ENCODE measurements around the gene CTBP1. TPM values are rescaled to one million over a fixed set of nuclear protein-coding genes. Genes with fewer than 3 reads are reported as not detected.

The CTBP1 gene
- total and polyA plus RNA-seq, 2 experiments from 2014 or later = 40.1 to 160 TPM

DNA sequence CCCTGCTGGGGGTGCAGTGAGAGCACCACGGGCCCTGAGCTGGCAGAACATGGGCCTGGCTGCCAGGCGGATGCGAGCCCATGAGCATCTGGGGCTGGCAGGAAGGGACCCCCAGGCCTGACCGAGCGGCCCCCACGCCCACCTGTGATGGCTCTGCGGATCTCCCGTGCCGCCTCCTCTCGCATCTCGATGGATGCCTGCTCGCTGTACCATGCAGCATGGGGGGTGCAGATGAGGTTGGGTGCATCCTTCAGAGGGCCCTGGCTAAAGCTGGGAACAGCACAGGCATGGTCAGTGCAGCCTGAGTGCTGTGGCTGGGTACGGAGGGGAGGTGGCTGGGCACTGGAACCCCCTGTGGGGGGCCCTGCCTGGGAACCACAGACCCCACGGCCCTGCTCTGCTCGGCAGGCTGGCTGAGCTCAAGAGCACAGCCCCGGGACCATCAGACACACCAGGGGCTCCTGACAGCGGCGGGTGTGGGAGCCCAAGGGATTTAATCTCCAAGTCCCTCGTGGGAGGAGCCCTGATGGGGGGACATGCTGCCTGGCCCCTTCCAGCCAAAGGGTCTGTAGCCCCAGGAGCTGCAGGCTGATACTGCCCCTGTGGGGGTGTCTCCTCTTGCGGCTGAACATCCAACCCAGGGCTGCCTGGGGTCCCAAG, 35.5 kb downstream of the CTBP1 start:
- Histone ChIP-seq H3K9me3 (ENCODE audit: low read depth) (no peaks in the 10 kb centered on the region), H3K36me3 (ENCODE audit: low read depth) (no peaks in the 10 kb centered on the region), H2AFZ (no peak overlapping the region), H3K9ac (no peak overlapping the region), H3K4me1 (ENCODE audit: insufficient read depth) (peaks cover 10% of the 10 kb centered on the region; the same call in 1 of the 2 replicates), H3K4me2 (ENCODE audit: unreplicated experiment) (no peak overlapping the region), H4K20me1 (ENCODE audit: insufficient read depth) (no peaks in the 10 kb centered on the region), H3K27ac (no peak overlapping the region), H3K9me2 (ENCODE audit: insufficient read depth) (no peaks in the 10 kb centered on the region), H3K79me2 (ENCODE audit: insufficient read depth) (peaks cover 4% of the 10 kb centered on the region), H3K27me3 (replicated peaks; ENCODE audit: insufficient read depth) (no peaks in the 10 kb centered on the region), H3F3A (ENCODE audit: insufficient read depth) (no peaks in the 10 kb centered on the region), H3K4me3 (no peak overlapping the region)
- 91 to 93% methylated on average over 19 of the region's 20 CpGs for whole genome bisulfite sequencing, 2 experiments (ENCODE audit: low coverage in 1 of 2, low lambda C conversion rate in 2 of 2, missing lambda C conversion rate in 2 of 2)
- DNase-seq = no peak
- in situ Hi-C loops (cut with MboI) = no loop called here
- TF ChIP-seq EZH2 (IDR thresholded peaks at IDR 0.05; ENCODE audit: insufficient read depth, poor library complexity, severe bottlenecking) (no peak), EZH2phosphoT487 (IDR thresholded peaks at IDR 0.05; ENCODE audit: insufficient read depth, low read depth) (no peak)

DNA sequence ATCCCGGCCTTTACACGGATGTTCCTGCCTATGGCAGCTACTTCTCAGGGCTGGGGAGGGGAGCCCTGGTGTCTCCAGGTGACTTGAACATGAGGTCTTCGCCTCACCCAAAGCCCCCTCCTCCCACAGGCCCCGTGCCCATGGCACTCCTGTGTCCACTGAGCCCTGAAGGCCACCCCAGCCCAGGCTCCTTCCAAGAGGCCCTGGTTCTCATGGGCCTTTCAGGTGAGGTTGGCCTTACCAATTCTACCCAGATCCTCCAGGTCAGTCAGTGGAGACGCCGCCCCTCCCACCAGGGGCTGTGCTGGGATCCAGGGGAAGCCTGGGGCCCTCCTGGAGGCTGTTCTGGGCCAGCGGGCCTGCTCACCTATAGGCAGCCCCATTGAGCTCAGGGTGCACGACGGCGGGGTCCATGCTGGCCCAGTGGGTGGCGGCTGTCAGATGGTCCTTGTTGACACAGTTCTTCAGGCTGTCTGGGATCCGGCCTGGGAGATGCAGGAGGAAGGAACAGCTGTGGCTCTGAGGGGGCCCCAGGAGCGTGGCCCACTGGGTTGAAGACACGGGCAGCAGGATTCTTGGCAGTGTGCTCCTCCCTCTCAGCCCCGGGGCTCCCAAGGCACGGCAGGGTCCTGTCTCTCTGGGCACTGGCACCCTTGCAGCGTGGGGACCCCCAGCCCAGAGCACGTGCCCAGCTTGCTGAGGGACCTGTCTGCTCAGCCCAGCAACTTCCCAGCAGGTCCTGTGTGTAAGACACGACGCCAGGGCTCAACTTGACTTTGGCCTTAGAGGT, 36.2 kb downstream of the CTBP1 start:
- H3K36me3 ChIP-seq (ENCODE audit: low read depth) = no peaks in the 10 kb centered on the region
- TF ChIP-seq EZH2phosphoT487 (IDR thresholded peaks at IDR 0.05; ENCODE audit: insufficient read depth, low read depth) (no peak), EZH2 (IDR thresholded peaks at IDR 0.05; ENCODE audit: insufficient read depth, poor library complexity, severe bottlenecking) (no peak)
- no peak overlapping the region for H3K27ac ChIP-seq
- in situ Hi-C loops (cut with MboI) = no loop called here
- no peak overlapping the region for H2AFZ ChIP-seq
- H3K4me1 ChIP-seq (ENCODE audit: insufficient read depth) = peaks cover 15% of the 10 kb centered on the region
- H3K9me2 ChIP-seq (ENCODE audit: insufficient read depth) = no peaks in the 10 kb centered on the region
- H3K4me2 ChIP-seq (ENCODE audit: unreplicated experiment) = no peak overlapping the region
- DNase-seq = no peak
- H3K27me3 ChIP-seq (replicated peaks; ENCODE audit: insufficient read depth) = no peaks in the 10 kb centered on the region
- H3K9me3 ChIP-seq (ENCODE audit: low read depth) = no peaks in the 10 kb centered on the region
- 91 to 92% methylated on average over 19 to 20 of the region's 20 CpGs for WGBS, 2 experiments (ENCODE audit: low coverage in 1 of 2, low lambda C conversion rate in 2 of 2, missing lambda C conversion rate in 2 of 2)
- H3F3A ChIP-seq (ENCODE audit: insufficient read depth) = no peaks in the 10 kb centered on the region
- H3K9ac ChIP-seq = no peak overlapping the region
- no peak overlapping the region for H3K4me3 ChIP-seq
- H3K79me2 ChIP-seq (ENCODE audit: insufficient read depth) = no peaks in the 10 kb centered on the region
- H4K20me1 ChIP-seq (ENCODE audit: insufficient read depth) = no peaks in the 10 kb centered on the region

DNA sequence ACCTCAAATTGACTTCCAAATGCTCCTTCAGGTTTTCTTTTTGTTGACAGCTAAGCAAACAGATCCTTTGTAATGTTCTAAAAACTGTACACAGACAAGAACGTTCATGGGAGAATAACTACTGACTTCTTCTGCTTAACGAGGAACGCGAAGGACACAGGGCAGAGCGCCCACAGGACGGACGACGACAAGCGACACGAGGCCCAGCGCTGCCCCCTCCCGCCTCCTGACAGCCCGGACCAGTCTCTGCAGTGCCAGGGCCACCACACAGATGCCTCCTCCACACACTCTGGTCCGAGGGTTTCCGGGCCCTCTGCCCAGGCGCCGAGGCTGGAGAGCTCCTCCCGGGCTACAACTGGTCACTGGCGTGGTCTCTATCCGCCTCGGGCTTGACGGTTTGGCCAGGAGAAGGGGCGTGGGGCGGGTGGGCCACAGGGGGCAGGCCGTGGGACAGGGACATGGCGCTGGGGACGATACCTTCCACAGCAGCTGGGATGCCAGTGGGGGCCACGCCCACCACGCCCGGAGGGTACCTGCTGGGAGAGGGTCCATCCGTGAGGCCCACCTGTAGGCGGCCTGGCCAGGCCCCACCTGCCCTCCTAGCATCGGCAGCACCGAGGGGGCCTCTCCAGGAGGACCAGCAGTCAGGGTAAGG, 36.9 kb downstream of the CTBP1 start:
- 65 to 73% methylated on average over 30 of the region's 34 CpGs for WGBS, 2 experiments (ENCODE audit: low coverage in 1 of 2, low lambda C conversion rate in 2 of 2, missing lambda C conversion rate in 2 of 2)
- TF ChIP-seq EZH2phosphoT487 (IDR thresholded peaks at IDR 0.05; ENCODE audit: insufficient read depth, low read depth) (no peak), EZH2 (IDR thresholded peaks at IDR 0.05; ENCODE audit: insufficient read depth, poor library complexity, severe bottlenecking) (no peak)
- in situ Hi-C loops (cut with MboI) = no loop called here
- no peak overlapping the region for H3K9ac ChIP-seq
- no peaks in the 10 kb centered on the region for H3F3A ChIP-seq (ENCODE audit: insufficient read depth)
- no peaks in the 10 kb centered on the region for H3K27me3 ChIP-seq (replicated peaks; ENCODE audit: insufficient read depth)
- DNase-seq = no peak
- no peaks in the 10 kb centered on the region for H3K79me2 ChIP-seq (ENCODE audit: insufficient read depth)
- peaks cover 15% of the 10 kb centered on the region for H3K4me1 ChIP-seq (ENCODE audit: insufficient read depth)
- no peaks in the 10 kb centered on the region for H3K9me2 ChIP-seq (ENCODE audit: insufficient read depth)
- no peak overlapping the region for H3K4me3 ChIP-seq
- H4K20me1 ChIP-seq (ENCODE audit: insufficient read depth) = no peaks in the 10 kb centered on the region
- H2AFZ ChIP-seq = no peak overlapping the region
- no peak overlapping the region for H3K4me2 ChIP-seq (ENCODE audit: unreplicated experiment)
- H3K36me3 ChIP-seq (ENCODE audit: low read depth) = no peaks in the 10 kb centered on the region
- no peaks in the 10 kb centered on the region for H3K9me3 ChIP-seq (ENCODE audit: low read depth)
- no peak overlapping the region for H3K27ac ChIP-seq

DNA sequence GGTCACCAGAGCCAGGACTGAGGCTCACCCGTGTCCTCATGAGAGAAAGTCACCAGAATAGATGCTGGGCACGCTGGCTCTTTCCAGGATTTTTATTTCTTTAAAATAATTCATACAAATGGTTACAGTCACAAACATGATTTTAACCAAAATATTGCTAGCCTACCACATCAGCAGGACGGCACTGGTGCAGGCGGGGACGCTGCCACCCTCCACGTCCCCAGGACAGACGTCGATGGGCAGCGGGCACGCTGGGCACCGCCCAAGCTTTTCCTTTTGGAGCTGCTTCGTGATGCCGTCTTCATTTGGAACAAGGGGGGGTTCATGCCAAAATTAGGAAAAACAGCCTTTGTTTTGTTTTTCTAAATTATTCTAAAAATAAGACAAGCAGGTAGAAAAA, 37.6 kb downstream of the CTBP1 start:
- Histone ChIP-seq H3K9me3 (ENCODE audit: low read depth) (no peaks in the 10 kb centered on the region), H3K9ac (no peak overlapping the region), H3K27me3 (replicated peaks; ENCODE audit: insufficient read depth) (no peaks in the 10 kb centered on the region), H4K20me1 (ENCODE audit: insufficient read depth) (no peaks in the 10 kb centered on the region), H3K27ac (no peak overlapping the region), H3K9me2 (ENCODE audit: insufficient read depth) (no peaks in the 10 kb centered on the region), H3K4me3 (no peak overlapping the region), H3K4me2 (ENCODE audit: unreplicated experiment) (no peak overlapping the region), H3K4me1 (ENCODE audit: insufficient read depth) (peaks cover 15% of the 10 kb centered on the region), H3K79me2 (ENCODE audit: insufficient read depth) (no peaks in the 10 kb centered on the region), H3K36me3 (ENCODE audit: low read depth) (no peaks in the 10 kb centered on the region), H3F3A (ENCODE audit: insufficient read depth) (no peaks in the 10 kb centered on the region), H2AFZ (no peak overlapping the region)
- in situ Hi-C loops (cut with MboI) = no loop called here
- 83 to 88% methylated on average over 13 of the region's 13 CpGs for WGBS, 2 experiments (ENCODE audit: low coverage in 1 of 2, low lambda C conversion rate in 2 of 2, missing lambda C conversion rate in 2 of 2)
- no peak for TF ChIP-seq EZH2phosphoT487 (IDR thresholded peaks at IDR 0.05; ENCODE audit: insufficient read depth, low read depth)
- TF ChIP-seq EZH2 (IDR thresholded peaks at IDR 0.05; ENCODE audit: insufficient read depth, poor library complexity, severe bottlenecking) = no peak
- no peak for DNase-seq

All from GM23248 (cell line).